ENCODE results near the gene UMAD1.
A peak's percentile ranks its signal among the peaks of the same experiment; 100 is the strongest.

The UMAD1 gene

GRCh38 chr7:7750571-7751242 is 110.2 kb downstream of the UMAD1 start:
- DNase-seq (ENCODE audit: low read depth): no peak
- no peak overlapping the region for H3K4me3 ChIP-seq (ENCODE audit: low read depth, low read length)

- DNase-seq (ENCODE audit: low read depth): no peak
- no peak overlapping the region for H3K4me3 ChIP-seq (ENCODE audit: low read depth, low read length)
Observed at GRCh38 chr7:7751243-7752092, 110.9 kb downstream of the UMAD1 start.

DNA sequence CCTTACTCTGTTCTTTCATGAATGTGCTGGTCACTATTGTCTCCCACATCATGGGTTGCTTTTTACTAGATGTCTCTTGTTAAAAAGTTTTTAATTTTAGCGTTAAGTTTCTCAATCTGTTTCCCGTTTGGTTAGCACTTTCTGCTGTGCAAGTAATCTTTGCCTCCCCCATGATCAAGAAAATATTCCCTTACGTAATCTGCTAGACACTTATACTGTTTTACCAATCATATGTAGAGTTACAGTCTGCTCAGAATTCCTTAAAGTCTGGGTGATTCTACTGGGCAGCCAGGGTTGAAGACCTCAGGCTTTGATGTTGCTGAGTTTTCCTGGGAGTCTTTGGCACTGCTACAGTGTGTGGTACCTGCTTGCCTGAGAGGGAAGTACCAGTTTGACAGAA is 116.0 kb downstream of the UMAD1 start:
- no peak overlapping the region for H3K4me3 ChIP-seq (ENCODE audit: low read depth, low read length)
- DNase-seq (ENCODE audit: low read depth): no peak

DNA sequence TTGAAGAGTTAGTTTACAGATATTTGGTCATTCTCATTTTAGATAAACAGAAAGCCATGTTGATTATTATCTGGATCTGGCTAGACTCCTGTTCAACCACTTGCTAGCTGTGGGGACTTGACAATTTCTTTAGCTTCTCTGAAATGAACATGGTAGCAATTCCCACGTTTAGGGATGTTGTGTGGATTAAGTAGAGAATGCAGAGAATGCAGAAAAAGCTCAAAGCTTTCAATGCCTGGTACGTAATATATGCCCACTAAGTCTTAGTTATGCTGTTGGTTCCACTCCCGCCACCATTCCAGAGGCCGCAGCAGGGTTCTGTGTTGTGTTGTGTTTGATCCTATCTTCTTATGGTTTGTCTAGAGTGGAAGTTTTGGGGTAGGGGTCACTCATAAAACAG is 117.0 kb downstream of the UMAD1 start:
- no peak for DNase-seq (ENCODE audit: low read depth)
- H3K4me3 ChIP-seq (ENCODE audit: low read depth, low read length): no peak overlapping the region

DNA sequence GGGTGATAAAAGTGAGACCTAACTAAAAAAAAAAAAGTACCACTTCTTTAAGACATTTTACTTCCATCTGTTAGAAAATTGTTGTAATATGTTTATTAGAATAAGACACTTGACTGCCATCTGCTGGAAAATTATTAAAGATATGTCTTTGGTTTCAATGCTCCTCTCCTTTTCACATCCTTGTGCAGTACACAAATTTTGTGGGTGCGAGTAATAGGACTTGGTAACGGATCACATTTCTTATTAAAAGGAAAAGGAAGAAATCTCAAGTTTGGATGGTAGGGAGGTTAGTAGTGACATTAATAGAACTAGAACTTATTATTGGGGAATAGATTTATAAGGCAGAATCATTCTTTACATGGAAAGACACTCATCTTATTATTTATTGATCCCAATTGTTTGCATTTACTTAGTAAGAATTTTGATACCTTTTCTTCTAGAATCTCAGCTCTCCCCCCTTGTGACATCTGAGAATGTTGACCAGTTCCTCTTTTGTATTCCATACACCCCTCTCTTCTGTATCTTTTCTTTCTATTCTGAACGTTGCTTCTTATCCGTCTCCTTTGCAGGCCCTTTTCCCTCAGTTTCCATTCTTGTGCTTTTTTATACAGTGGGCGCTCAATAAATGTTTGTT is 120.9 kb downstream of the UMAD1 start:
- peak overlapping the region; percentile 39 for H3K4me3 ChIP-seq (ENCODE audit: low read depth, low read length)
- no peak for DNase-seq (ENCODE audit: low read depth)

GRCh38 chr7:7761974-7762779 is 121.6 kb downstream of the UMAD1 start:
- DNase-seq (ENCODE audit: low read depth): peak; percentile 81
- H3K4me3 ChIP-seq (ENCODE audit: low read depth, low read length): peak overlapping the region; percentile 39

- H3K4me3 ChIP-seq (ENCODE audit: low read depth, low read length): no peak overlapping the region
- no peak for DNase-seq (ENCODE audit: low read depth)
Observed at GRCh38 chr7:7764520-7765396, 124.2 kb downstream of the UMAD1 start.

DNA sequence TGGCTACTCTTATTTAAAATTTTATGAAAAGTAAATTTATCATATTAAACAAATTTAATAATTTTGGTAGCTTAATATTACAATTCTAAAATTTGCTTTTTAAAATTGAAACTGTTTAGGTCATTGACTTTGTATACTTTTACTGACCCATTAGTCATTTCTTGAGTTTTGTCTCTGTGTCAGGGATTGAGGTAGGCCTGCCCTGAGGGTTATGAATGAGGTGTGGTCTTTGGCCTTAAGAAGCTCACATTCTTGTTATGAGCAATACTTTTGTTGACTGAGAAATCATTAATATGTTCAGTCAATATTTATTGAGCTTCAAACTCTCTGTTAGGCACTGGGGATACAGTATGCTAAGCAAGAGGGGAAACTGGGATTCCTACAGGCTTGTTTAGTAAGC is 124.9 kb downstream of the UMAD1 start:
- DNase-seq (ENCODE audit: low read depth): no peak
- no peak overlapping the region for H3K4me3 ChIP-seq (ENCODE audit: low read depth, low read length)

- no peak for DNase-seq (ENCODE audit: low read depth)
- H3K4me3 ChIP-seq (ENCODE audit: low read depth, low read length): no peak overlapping the region
Observed at GRCh38 chr7:7766671-7767070, 126.1 kb downstream of the UMAD1 start.

GRCh38 chr7:7768977-7769709 is 128.6 kb downstream of the UMAD1 start:
- no peak overlapping the region for H3K4me3 ChIP-seq (ENCODE audit: low read depth, low read length)
- DNase-seq (ENCODE audit: low read depth): no peak

GRCh38 chr7:7769710-7770627 is 129.4 kb downstream of the UMAD1 start:
- DNase-seq (ENCODE audit: low read depth): peak; percentile 38
- no peak overlapping the region for H3K4me3 ChIP-seq (ENCODE audit: low read depth, low read length)

DNA sequence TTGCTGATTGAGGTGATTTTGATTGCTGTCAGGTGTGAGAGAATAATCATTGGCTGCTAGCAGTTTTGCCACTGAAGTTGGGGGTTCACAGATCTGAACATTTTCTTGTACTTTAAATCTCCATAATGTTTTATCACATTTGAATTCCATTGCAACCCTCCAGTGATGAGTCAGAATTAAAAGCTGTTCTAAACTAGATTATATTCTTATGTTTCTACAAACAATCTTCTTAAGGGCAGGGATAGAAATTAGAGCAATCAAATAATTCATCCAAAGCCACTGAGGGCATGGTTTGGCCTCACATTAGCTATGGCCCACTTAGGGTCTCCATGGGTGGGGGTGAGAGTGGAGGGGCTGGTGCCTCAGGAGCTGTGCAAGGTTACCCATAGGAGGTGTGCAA is 130.9 kb downstream of the UMAD1 start:
- no peak overlapping the region for H3K4me3 ChIP-seq (ENCODE audit: low read depth, low read length)
- no peak for DNase-seq (ENCODE audit: low read depth)

DNA sequence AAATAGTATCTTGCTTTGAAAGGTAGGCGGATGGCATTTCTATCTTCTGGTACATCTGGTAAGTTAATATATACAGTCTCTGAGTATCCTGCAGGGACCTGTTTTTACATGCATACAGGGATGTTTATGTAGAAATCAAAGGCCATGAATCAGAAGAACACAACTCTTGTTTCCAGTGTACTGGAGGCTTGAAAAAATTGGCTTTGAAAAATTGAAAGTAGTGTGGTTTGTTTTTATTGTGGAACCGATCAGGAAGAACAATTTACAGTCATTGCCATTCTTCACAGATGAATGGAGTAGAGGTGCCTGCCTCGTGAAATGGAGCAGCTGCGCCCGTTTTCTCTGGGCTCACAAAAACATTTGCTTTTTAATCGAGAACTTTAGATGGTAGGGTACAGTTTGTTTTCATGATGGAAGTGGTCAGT is 131.9 kb downstream of the UMAD1 start:
- H3K4me3 ChIP-seq (ENCODE audit: low read depth, low read length): peak overlapping the region; percentile 3
- peak; percentile 43 for DNase-seq (ENCODE audit: low read depth)

- no peak overlapping the region for H3K4me3 ChIP-seq (ENCODE audit: low read depth, low read length)
- no peak for DNase-seq (ENCODE audit: low read depth)
Observed at GRCh38 chr7:7773334-7774309, 133.1 kb downstream of the UMAD1 start.

DNA sequence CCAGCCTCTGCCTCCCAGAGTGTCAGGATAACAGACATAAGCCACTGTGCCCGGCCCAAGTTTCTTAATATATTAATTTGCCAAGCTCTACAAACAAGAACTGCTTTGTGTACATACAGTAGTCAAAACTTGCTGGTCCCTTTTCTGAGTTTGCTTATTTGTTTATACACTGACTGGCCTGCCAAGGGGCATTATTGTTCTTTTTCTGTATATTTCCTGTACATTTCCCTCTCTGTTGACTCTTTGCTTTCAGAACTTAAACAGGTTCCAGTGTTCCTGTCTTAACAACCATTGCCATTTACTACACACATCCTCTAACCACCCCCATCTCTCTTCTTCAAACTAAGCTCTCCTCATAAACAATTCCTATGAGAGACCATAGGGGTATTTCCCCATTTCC is 139.3 kb downstream of the UMAD1 start:
- DNase-seq (ENCODE audit: low read depth): no peak
- no peak overlapping the region for H3K4me3 ChIP-seq (ENCODE audit: low read depth, low read length)

DNA sequence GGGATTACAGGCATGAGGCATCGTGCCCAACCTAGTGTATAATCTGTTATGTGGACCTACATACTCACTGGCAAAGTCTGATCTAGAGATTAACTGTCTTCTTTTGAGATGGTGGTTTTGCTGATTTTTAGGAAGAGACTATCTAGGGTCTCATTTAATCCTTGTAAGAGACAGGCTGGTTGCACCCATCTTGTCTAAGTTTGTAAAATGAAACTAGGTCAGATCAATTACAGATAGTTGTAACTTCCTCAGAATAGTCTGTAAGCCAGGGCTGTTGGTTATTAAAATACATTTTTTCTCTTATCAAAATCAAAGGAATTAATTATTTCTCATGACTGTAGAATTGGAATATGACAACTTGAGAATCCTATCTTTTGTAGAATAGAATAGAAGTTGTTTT is 142.4 kb downstream of the UMAD1 start:
- no peak overlapping the region for H3K4me3 ChIP-seq (ENCODE audit: low read depth, low read length)
- no peak for DNase-seq (ENCODE audit: low read depth)

Data from skeletal muscle cell (primary cell).